Measurements from ENCODE around the gene NUDT22.
A peak's percentile ranks its signal among the peaks of the same experiment; 100 is the strongest.

The NUDT22 gene

GRCh38 chr11:64225608-64226506 is at the start of gene NUDT22, which contains the start of gene TRPT1:
TSS of gene NUDT22 (plus strand) at chr11:64226274. CDS start at chr11:64226653, 379 bp downstream.
TSS of gene TRPT1 (minus strand) at chr11:64226186. CDS start at chr11:64225860, 326 bp downstream.
- peak; percentile 81 to 84 for DNase-seq (ENCODE audit: low read depth in 2 of 2)

- DNase-seq (ENCODE audit: low read depth in 2 of 2) = no peak
Measured at GRCh38 chr11:64176751-64177150, 49.3 kb upstream of the NUDT22 start.

- DNase-seq (ENCODE audit: low read depth in 2 of 2) = no peak
Measured at GRCh38 chr11:64178203-64178602, 47.9 kb upstream of the NUDT22 start.

- no peak for DNase-seq (ENCODE audit: low read depth in 2 of 2)
Measured at GRCh38 chr11:64178951-64179639, 47.0 kb upstream of the NUDT22 start.

GRCh38 chr11:64180891-64181290 is 45.2 kb upstream of the NUDT22 start:
- no peak for DNase-seq (ENCODE audit: low read depth in 2 of 2)

- DNase-seq (ENCODE audit: low read depth in 2 of 2) = no peak
Measured at GRCh38 chr11:64181506-64182411, 44.3 kb upstream of the NUDT22 start.

- no peak for DNase-seq (ENCODE audit: low read depth in 2 of 2)
Measured at GRCh38 chr11:64183890-64184289, 42.2 kb upstream of the NUDT22 start.

GRCh38 chr11:64185175-64185692 is 40.8 kb upstream of the NUDT22 start:
- no peak for DNase-seq (ENCODE audit: low read depth in 2 of 2)

GRCh38 chr11:64185693-64186491 is 40.2 kb upstream of the NUDT22 start, which contains the start of gene STIP1:
TSS of gene STIP1 (plus strand) at chr11:64186171. CDS start at chr11:64186262, 91 bp downstream.
- DNase-seq (ENCODE audit: low read depth in 2 of 2) = peak; percentile 97 to 99

GRCh38 chr11:64186492-64187165 is 39.4 kb upstream of the NUDT22 start:
- DNase-seq (ENCODE audit: low read depth in 2 of 2) = no peak

GRCh38 chr11:64192434-64192833 is 33.6 kb upstream of the NUDT22 start:
- DNase-seq (ENCODE audit: low read depth in 2 of 2) = no peak

GRCh38 chr11:64196626-64197025 is 29.4 kb upstream of the NUDT22 start:
- no peak for DNase-seq (ENCODE audit: low read depth in 2 of 2)

- no peak for DNase-seq (ENCODE audit: low read depth in 2 of 2)
Measured at GRCh38 chr11:64198511-64198910, 27.6 kb upstream of the NUDT22 start.

- DNase-seq (ENCODE audit: low read depth in 2 of 2) = no peak
Measured at GRCh38 chr11:64201543-64201942, 24.5 kb upstream of the NUDT22 start.

GRCh38 chr11:64202992-64203391 is 23.1 kb upstream of the NUDT22 start:
- DNase-seq (ENCODE audit: low read depth in 2 of 2) = no peak

GRCh38 chr11:64203421-64204079 is 22.5 kb upstream of the NUDT22 start:
- DNase-seq (ENCODE audit: low read depth in 2 of 2) = no peak

- DNase-seq (ENCODE audit: low read depth in 2 of 2) = no peak
Measured at GRCh38 chr11:64204080-64204440, 22.0 kb upstream of the NUDT22 start.

GRCh38 chr11:64204464-64204989 is 21.5 kb upstream of the NUDT22 start:
- DNase-seq (ENCODE audit: low read depth in 2 of 2) = peak in 1 of 2 donors; percentile 62

Data from stimulated activated CD8-positive, alpha-beta memory T cell treated with anti-CD3 and anti-CD28 coated beads, Interleukin-15, amount 100 ng/mL, for 4 hours (primary cell).